Prostate gland (tissue), 2 donors: Measurements from ENCODE around the gene INMT.

Experiments used
- CTCF ChIP-seq, 4 experiments: fragments of 200-600 bp in 2 of 4; fragments of 450-650 bp in 2 of 4; sonication (generic) in 2 of 4; IDR thresholded peaks; 1 replicate in 3 of 4; 2 replicates in 1 of 4; pipeline ENCODE4 v1.5.1; 2016 to 2019; ENCODE audit warnings: antibody characterized with exemption in 4 of 4, mild to moderate bottlenecking in 2 of 4, moderate library complexity in 2 of 4
- POLR2A ChIP-seq: fragments of 450-650 bp; IDR thresholded peaks from one replicate; pipeline ENCODE4 v1.6.1; 2016; ENCODE audit warnings: antibody characterized with exemption, mild to moderate bottlenecking
- POLR2AphosphoS5 ChIP-seq: sonication (generic); formaldehyde crosslinking; IDR thresholded peaks from one replicate; pipeline ENCODE4 v1.6.1; 2017; ENCODE audit warnings: antibody characterized with exemption

- TF ChIP-seq CTCF (IDR thresholded peaks at IDR 0.05): no peak
- TF ChIP-seq POLR2A: no peak
- TF ChIP-seq POLR2AphosphoS5: no peak
Observed at GRCh38 chr7:30706316-30706715, 45.6 kb upstream of the INMT start.
